Uterus (tissue), 4 donors: Measurements from ENCODE around the gene KRT8. TPM values are rescaled to one million over a fixed set of nuclear protein-coding genes. Genes with fewer than 3 reads are reported as not detected.

Experiments used
- DNase-seq, 2 donors: peaks; one replicate each; pipeline ENCODE4 v3.0.0-alpha.2; 2019 to 2020
- H3K27ac ChIP-seq, 2 donors: fragments of 200-600 bp; sonication (generic); 1 replicate in 1 of 2; 2 replicates in 1 of 2; pipeline ENCODE4 v1.5.1; 2016 to 2018
- H3K27me3 ChIP-seq, 2 donors: fragments of 200-600 bp; sonication (generic); one replicate each; pipeline ENCODE4 v1.5.1; 2018 to 2019; ENCODE audit warnings: control low read depth in 1 of 2
- H3K36me3 ChIP-seq, 2 donors: fragments of 200-600 bp; sonication (generic); one replicate each; pipeline ENCODE4 v1.5.1; 2019; ENCODE audit warnings: control low read depth in 1 of 2
- H3K4me1 ChIP-seq, 2 donors: fragments of 200-600 bp; sonication (generic); one replicate each; pipeline ENCODE4 v1.5.1; 2018 to 2019; ENCODE audit warnings: control low read depth in 1 of 2
- H3K4me3 ChIP-seq, 2 donors: fragments of 200-600 bp; sonication (generic); 1 replicate in 1 of 2; 2 replicates in 1 of 2; pipeline ENCODE4 v1.5.1; 2018 to 2019; ENCODE audit warnings: mild to moderate bottlenecking in 1 of 2
- H3K9me3 ChIP-seq, 2 donors: fragments of 200-600 bp; sonication (generic); one replicate each; pipeline ENCODE4 v1.5.1; 2019; ENCODE audit warnings: control low read depth in 1 of 2
- CTCF ChIP-seq, 4 experiments: fragments of 200-600 bp in 2 of 4; fragments of 450-650 bp in 2 of 4; sonication (generic) in 2 of 4; IDR thresholded peaks; one replicate each; pipeline ENCODE4 v1.5.1; 2016 to 2019; ENCODE audit warnings: antibody characterized with exemption in 4 of 4, mild to moderate bottlenecking in 2 of 4, moderate library complexity in 1 of 4
- POLR2A ChIP-seq, 2 donors: fragments of 450-650 bp; IDR thresholded peaks; one replicate each; pipeline ENCODE4 v1.6.1; 2016; ENCODE audit warnings: antibody characterized with exemption in 2 of 2, mild to moderate bottlenecking in 1 of 2, moderate library complexity in 1 of 2
- intact Hi-C: fragments of 100-400 bp; cut with DNase I; formaldehyde crosslinking; loops from one replicate; pipeline ENCODE4 v1.15.1; 2023; ENCODE audit warnings: low total_unique reads
- total RNA-seq, 4 donors: library from RNA; depleted of rRNA in 3 of 4; stranded (reverse); fragments of >200 nt in 3 of 4; gene quantifications; one replicate each; pipeline versions ENCODE4 v1.1.0 to v1.2.4, GENCODE V29; 2014 to 2023
- donor health status: DM: yes; HTN: yes; CAD: no.

The KRT8 gene
- total RNA-seq, 4 donors from 2014 or later = 9.1 to 46.2 (median 36.5) TPM

- no peak for DNase-seq
- intact Hi-C loops = no loop called here
- peaks cover 0 to 9% of the 10 kb centered on the region in 2 donors for H3K4me1 ChIP-seq
- H3K4me3 ChIP-seq = no peak overlapping the region
- no peak overlapping the region for H3K27ac ChIP-seq
- no peaks in the 10 kb centered on the region for H3K9me3 ChIP-seq
- H3K36me3 ChIP-seq = no peaks in the 10 kb centered on the region
- TF ChIP-seq CTCF (IDR thresholded peaks at IDR 0.05) (no peak), POLR2A (IDR thresholded peaks at IDR 0.05) (no peak)
- H3K27me3 ChIP-seq = no peaks in the 10 kb centered on the region
Observed at GRCh38 chr12:52929538-52929937, 24.7 kb upstream of the KRT8 start.

- DNase-seq = no peak
- Histone ChIP-seq H3K9me3 (no peaks in the 10 kb centered on the region), H3K27me3 (no peaks in the 10 kb centered on the region), H3K27ac (no peak overlapping the region), H3K4me1 (peaks cover 0 to 9% of the 10 kb centered on the region in 2 donors), H3K36me3 (no peaks in the 10 kb centered on the region), H3K4me3 (no peak overlapping the region)
- TF ChIP-seq CTCF (IDR thresholded peaks at IDR 0.05) (no peak), POLR2A (IDR thresholded peaks at IDR 0.05) (no peak)
- intact Hi-C loops = no loop called here
Observed at GRCh38 chr12:52927964-52928363, 23.1 kb upstream of the KRT8 start.

- Histone ChIP-seq H3K27ac (no peak overlapping the region), H3K36me3 (no peaks in the 10 kb centered on the region), H3K4me1 (peaks cover 0 to 9% of the 10 kb centered on the region in 2 donors), H3K9me3 (no peaks in the 10 kb centered on the region), H3K27me3 (no peaks in the 10 kb centered on the region), H3K4me3 (no peak overlapping the region)
- no peak for TF ChIP-seq CTCF (IDR thresholded peaks at IDR 0.05)
- TF ChIP-seq POLR2A (IDR thresholded peaks at IDR 0.05) = no peak
- DNase-seq = no peak
- intact Hi-C loops = no loop called here
Observed at GRCh38 chr12:52926596-52927234, 21.8 kb upstream of the KRT8 start.

GRCh38 chr12:52925717-52926595, 21.1 kb upstream of the KRT8 start:
- Histone ChIP-seq H3K27ac (peak overlapping the region; percentile 15 to 37), H3K27me3 (no peaks in the 10 kb centered on the region), H3K36me3 (no peaks in the 10 kb centered on the region), H3K4me3 (no peak overlapping the region), H3K9me3 (no peaks in the 10 kb centered on the region), H3K4me1 (peaks cover 0 to 9% of the 10 kb centered on the region in 2 donors)
- intact Hi-C loops = no loop called here
- TF ChIP-seq CTCF (IDR thresholded peaks at IDR 0.05) (no peak), POLR2A (IDR thresholded peaks at IDR 0.05) (no peak)
- DNase-seq = no peak
